IMR-90 (cell line): ENCODE data around the gene NDP. TPM values are rescaled to one million over a fixed set of nuclear protein-coding genes. Genes with fewer than 3 reads are reported as not detected.

ENCODE experiments used
- ATAC-seq: fragments of 200-7000 bp; cut with Tn5 transposase; 2 replicates; pipeline ENCODE4 v1.9.1; 2020; ENCODE audit warnings: low read depth, mild to moderate bottlenecking, moderate library complexity
- BruUV-seq: library from RNA; stranded (reverse); fragments of 400-500 nt; replicated peaks from 2 replicates; lab custom pipeline; 2021; lab: Mats Ljungman, UMichigan
- CTCF ChIA-PET: fragments of 300-600 bp; formaldehyde crosslinking; extraction: SDS; loops from one replicate; lab custom pipeline; 2021; ENCODE audit warnings: antibody characterized with exemption; lab: Yijun Ruan, JAX
- POLR2A ChIA-PET: fragments of 300-600 bp; sonication (Branson Sonifier 250); formaldehyde crosslinking; loops from one replicate; lab custom pipeline; 2022; ENCODE audit warnings: antibody characterized with exemption; ENCODE audit not compliant: unreplicated experiment; lab: Charles Lee
- DNase-seq: peaks from one replicate; pipeline ENCODE4 v3.0.0; 2013
- H2AFZ ChIP-seq: replicated peaks from 2 replicates; pipeline ENCODE3; 2013; ENCODE audit warnings: low read length, mild to moderate bottlenecking; ENCODE audit not compliant: poor library complexity
- H2AK5ac ChIP-seq: 2 replicates; pipeline ENCODE4 v1.6.1; 2013; ENCODE audit warnings: low read depth, low read length, inconsistent platforms
- H2AK9ac ChIP-seq: replicated peaks from 2 replicates; pipeline ENCODE3; 2013; ENCODE audit warnings: mild to moderate bottlenecking, low read depth, low read length, moderate library complexity; ENCODE audit not compliant: poor library complexity
- H2BK120ac ChIP-seq: 2 replicates; pipeline ENCODE4 v1.6.1; 2013; ENCODE audit warnings: low read depth, low read length, inconsistent platforms
- H2BK15ac ChIP-seq: 3 replicates; pipeline ENCODE4 v1.6.1; 2013; ENCODE audit warnings: low read depth, low read length, inconsistent platforms
- H2BK20ac ChIP-seq: 2 replicates; pipeline ENCODE4 v1.6.1; 2013; ENCODE audit warnings: low read depth, mild to moderate bottlenecking, inconsistent platforms, low read length, moderate library complexity
- H2BK5ac ChIP-seq: 2 replicates; pipeline ENCODE4 v1.6.1; 2013; ENCODE audit warnings: mild to moderate bottlenecking, low read depth, low read length, inconsistent platforms; ENCODE audit not compliant: poor library complexity, severe bottlenecking
- H3K14ac ChIP-seq: replicated peaks from 2 replicates; pipeline ENCODE4 v1.6.1; 2013; ENCODE audit warnings: low read depth, low read length, inconsistent platforms
- H3K18ac ChIP-seq: 2 replicates; pipeline ENCODE4 v1.6.1; 2013; ENCODE audit warnings: low read depth, low read length, control low read depth
- H3K23ac ChIP-seq: 2 replicates; pipeline ENCODE4 v1.6.1; 2013; ENCODE audit warnings: low read depth, low read length, inconsistent platforms
- H3K27ac ChIP-seq: 2 replicates; pipeline ENCODE4 v1.5.1; 2013; ENCODE audit warnings: mild to moderate bottlenecking, control low read depth, low read length; ENCODE audit not compliant: insufficient read depth
- H3K27me3 ChIP-seq: 2 replicates; pipeline ENCODE4 v1.6.1; 2013; ENCODE audit warnings: low read length; ENCODE audit not compliant: control insufficient read depth, insufficient read depth
- H3K36me3 ChIP-seq: 2 replicates; pipeline ENCODE4 v1.6.1; 2013; ENCODE audit warnings: low read length, mixed read lengths; ENCODE audit not compliant: control insufficient read depth, insufficient read depth
- H3K4ac ChIP-seq: 2 replicates; pipeline ENCODE4 v1.6.1; 2013; ENCODE audit warnings: low read depth, low read length, inconsistent platforms
- H3K4me1 ChIP-seq: 2 replicates; pipeline ENCODE4 v1.6.1; 2013; ENCODE audit warnings: low read length, mixed read lengths; ENCODE audit not compliant: control insufficient read depth, insufficient read depth
- H3K4me2 ChIP-seq: 2 replicates; pipeline ENCODE4 v1.6.1; 2013; ENCODE audit warnings: low read depth, mild to moderate bottlenecking, control low read depth, low read length, moderate library complexity
- H3K4me3 ChIP-seq: 2 replicates; pipeline ENCODE4 v1.5.1; 2013; ENCODE audit warnings: low read depth, mild to moderate bottlenecking, control low read depth, low read length, moderate library complexity; ENCODE audit not compliant: insufficient read depth
- H3K56ac ChIP-seq: 2 replicates; pipeline ENCODE4 v1.6.1; 2013; ENCODE audit warnings: low read length, inconsistent platforms; ENCODE audit not compliant: insufficient read depth; ENCODE audit errors: extremely low read depth
- H3K79me1 ChIP-seq, 2 experiments: 2 replicates each; pipeline ENCODE4 v1.6.1; 2013; ENCODE audit warnings: low read length in 2 of 2, inconsistent platforms in 1 of 2, low read depth in 1 of 2
- H3K9ac ChIP-seq: 2 replicates; pipeline ENCODE4 v1.6.1; 2013; ENCODE audit warnings: low read depth, low read length, control low read depth
- H3K9me1 ChIP-seq: 2 replicates; pipeline ENCODE4 v1.6.1; 2013; ENCODE audit warnings: low read length, inconsistent platforms; ENCODE audit not compliant: insufficient read depth
- H3K9me3 ChIP-seq: 2 replicates; pipeline ENCODE4 v1.6.1; 2013; ENCODE audit warnings: low read length; ENCODE audit not compliant: control insufficient read depth, insufficient read depth
- H4K20me1 ChIP-seq: 2 replicates; pipeline ENCODE4 v1.6.1; 2013; ENCODE audit warnings: low read length, inconsistent platforms; ENCODE audit not compliant: insufficient read depth
- H4K5ac ChIP-seq: 2 replicates; pipeline ENCODE4 v1.6.1; 2013; ENCODE audit warnings: mild to moderate bottlenecking, low read depth, low read length, control low read depth
- H4K8ac ChIP-seq, 2 experiments: 2 replicates each; pipeline ENCODE4 v1.6.1; 2013; ENCODE audit warnings: low read depth in 2 of 2, low read length in 2 of 2, control low read depth in 1 of 2, inconsistent platforms in 1 of 2
- H4K91ac ChIP-seq: 2 replicates; pipeline ENCODE4 v1.6.1; 2013; ENCODE audit warnings: low read depth, low read length, inconsistent platforms; ENCODE audit not compliant: insufficient read depth
- BHLHE40 ChIP-seq: fragments of 150-350 bp; IDR thresholded peaks from 2 replicates; pipeline ENCODE4 v1.6.1; 2016; ENCODE audit warnings: mild to moderate bottlenecking, low read depth, low read length
- CEBPB ChIP-seq: IDR thresholded peaks from 2 replicates; pipeline ENCODE4 v1.6.1; 2012; ENCODE audit warnings: low read depth, low read length, improper control_type of control experiment
- CHD1 ChIP-seq: IDR thresholded peaks from 2 replicates; pipeline ENCODE4 v1.6.1; 2012; ENCODE audit warnings: low read depth, low read length, improper control_type of control experiment
- MAFK ChIP-seq: IDR thresholded peaks from 2 replicates; pipeline ENCODE4 v1.6.1; 2012; ENCODE audit warnings: low read depth, low read length, improper control_type of control experiment
- MAZ ChIP-seq: IDR thresholded peaks from 2 replicates; pipeline ENCODE4 v1.6.1; 2012; ENCODE audit warnings: low read depth, mild to moderate bottlenecking, low read length, improper control_type of control experiment, moderate library complexity, borderline replicate concordance
- MXI1 ChIP-seq: IDR thresholded peaks from 2 replicates; pipeline ENCODE4 v1.6.1; 2012; ENCODE audit warnings: low read depth, mild to moderate bottlenecking, low read length, moderate library complexity, borderline replicate concordance
- NFE2L2 ChIP-seq: fragments of 150-350 bp; IDR thresholded peaks from 2 replicates; pipeline ENCODE4 v1.6.1; 2016; ENCODE audit warnings: low read depth, mild to moderate bottlenecking, low read length
- POLR2A ChIP-seq: IDR thresholded peaks from 2 replicates; pipeline ENCODE4 v1.6.1; 2012; ENCODE audit warnings: mild to moderate bottlenecking, low read depth, low read length
- RAD21 ChIP-seq: IDR thresholded peaks from 2 replicates; pipeline ENCODE4 v1.6.1; 2012; ENCODE audit warnings: low read length, improper control_type of control experiment
- RCOR1 ChIP-seq: IDR thresholded peaks from 2 replicates; pipeline ENCODE4 v1.6.1; 2012; ENCODE audit warnings: mild to moderate bottlenecking, low read length, improper control_type of control experiment; ENCODE audit not compliant: insufficient replicate concordance
- RFX5 ChIP-seq: IDR thresholded peaks from 2 replicates; pipeline ENCODE4 v1.8.0; 2012; ENCODE audit warnings: low read depth, mild to moderate bottlenecking, low read length, moderate library complexity
- SMC3 ChIP-seq: fragments of 150-350 bp; IDR thresholded peaks from 2 replicates; pipeline ENCODE4 v1.6.1; 2016; ENCODE audit warnings: low read depth, mild to moderate bottlenecking, antibody characterized with exemption, low read length, moderate library complexity
- WGBS, 2 experiments: methylation state at CpG; one replicate each; pipeline versions ENCODE4 v1.1.5 to v1.1.7; 2013; ENCODE audit warnings: missing lambda C conversion rate in 2 of 2; ENCODE audit not compliant: insufficient read length in 1 of 2; ENCODE audit errors: extremely low coverage in 2 of 2; 5-methylcytosine and 5-hydroxymethylcytosine counted together
- dilution Hi-C: fragments of 300-500 bp; cut with HindIII; formaldehyde crosslinking; loops from one replicate; pipeline ENCODE4 v1.14.3; 2018; ENCODE audit warnings: low sequenced_read_pairs; ENCODE audit not compliant: unreplicated experiment
- in situ Hi-C: fragments of 300-500 bp; cut with MboI; formaldehyde crosslinking; loops from 3 replicates; pipeline ENCODE4 v1.14.3; 2019; ENCODE audit warnings: low sequenced_read_pairs, inconsistent platforms, mixed read lengths
- intact Hi-C: fragments of 100-400 bp; cut with micrococcal nuclease; formaldehyde crosslinking; loops from 2 replicates; pipeline ENCODE4 v1.10.0; 2022
- polyA plus RNA-seq, 3 experiments: library from polyadenylated mRNA; depleted of rRNA; stranded (reverse); fragments of >200 nt; gene quantifications; 2 replicates each; pipeline ENCODE4 v1.2.3, GENCODE V29; 2012; ENCODE audit warnings: low replicate concordance in 1 of 3
- total RNA-seq: library from RNA; depleted of rRNA; stranded (reverse); fragments of >200 nt; gene quantifications from 2 replicates; pipeline ENCODE4 v1.2.3, GENCODE V29; 2012
- TF ChIP-seq, protein P1 (sequence below): fragments of 150-350 bp; IDR thresholded peaks from 2 replicates; pipeline ENCODE4 v1.6.1; 2016; ENCODE audit warnings: low read depth, mild to moderate bottlenecking, low read length, moderate library complexity, borderline replicate concordance
- TF ChIP-seq, protein P2 (sequence below): conservative IDR thresholded peaks from 2 replicates; pipeline ENCODE4 v1.5.1; 2012; ENCODE audit warnings: mild to moderate bottlenecking, low read depth, low read length, improper control_type of control experiment
- TF ChIP-seq, protein P3 (sequence below): fragments of 150-350 bp; IDR thresholded peaks from 2 replicates; pipeline ENCODE4 v1.6.1; 2017; ENCODE audit warnings: mild to moderate bottlenecking, antibody characterized with exemption, low read length, low read depth

The NDP gene
- total and polyA plus RNA-seq, 2 of the 4 experiments (the other 2 are of a cell fraction): 0.36 to 0.39 TPM

DNA sequence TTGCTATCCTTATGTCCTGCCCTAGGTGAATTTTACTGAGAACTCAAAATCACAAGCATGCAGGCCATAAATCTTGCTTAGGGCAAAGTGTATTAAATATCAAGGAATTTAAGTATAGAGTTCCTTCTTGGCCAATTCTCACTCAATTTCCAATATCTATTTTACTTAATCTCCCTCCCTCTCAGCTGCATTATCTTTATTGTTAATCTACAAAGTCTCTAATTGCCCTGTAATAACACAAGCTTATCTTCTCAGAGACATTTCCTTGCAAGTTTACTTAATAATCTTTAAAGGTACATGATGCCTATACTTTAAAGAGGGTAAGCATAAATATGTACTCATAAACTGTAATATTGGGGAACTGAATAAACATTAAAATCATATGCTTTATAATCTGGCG, 64.0 kb downstream of the NDP start:
- Histone ChIP-seq H3K36me3 (no peaks in the 10 kb centered on the region), H4K91ac (no peak overlapping the region), H3K4me1 (no peaks in the 10 kb centered on the region), H2AK5ac (no peak overlapping the region), H2BK5ac (no peak overlapping the region), H2BK120ac (no peak overlapping the region), H2BK15ac (no peak overlapping the region), H3K23ac (no peak overlapping the region), H3K9ac (no peak overlapping the region), H3K27ac (no peak overlapping the region), H3K4me3 (no peak overlapping the region), H3K4ac (no peak overlapping the region), H3K27me3 (no peaks in the 10 kb centered on the region; the same call in none of the 2 replicates), H4K8ac (no peak overlapping the region), H3K9me1 (no peaks in the 10 kb centered on the region; the same call in 1 of the 2 replicates), H3K9me3 (no peaks in the 10 kb centered on the region), H4K20me1 (no peaks in the 10 kb centered on the region), H3K4me2 (no peak overlapping the region), H2AK9ac (no peak overlapping the region), H3K56ac (no peak overlapping the region), H2AFZ (no peak overlapping the region), H3K18ac (no peak overlapping the region), H3K14ac (no peak overlapping the region), H3K79me1 (no peaks in the 10 kb centered on the region), H2BK20ac (no peak overlapping the region), H4K5ac (no peak overlapping the region)
- no TSS peak for BruUV-seq
- no peak for ATAC-seq
- DNase-seq: no peak
- POLR2A ChIA-PET: no interaction called here
- TF ChIP-seq POLR2A (no peak), BHLHE40 (no peak), MAZ (no peak), RAD21 (no peak), RCOR1 (no peak), NFE2L2 (no peak), MXI1 (no peak), CEBPB (no peak), SMC3 (no peak), RFX5 (no peak), MAFK (no peak), CHD1 (no peak)
- TF ChIP-seq, protein P1, sequence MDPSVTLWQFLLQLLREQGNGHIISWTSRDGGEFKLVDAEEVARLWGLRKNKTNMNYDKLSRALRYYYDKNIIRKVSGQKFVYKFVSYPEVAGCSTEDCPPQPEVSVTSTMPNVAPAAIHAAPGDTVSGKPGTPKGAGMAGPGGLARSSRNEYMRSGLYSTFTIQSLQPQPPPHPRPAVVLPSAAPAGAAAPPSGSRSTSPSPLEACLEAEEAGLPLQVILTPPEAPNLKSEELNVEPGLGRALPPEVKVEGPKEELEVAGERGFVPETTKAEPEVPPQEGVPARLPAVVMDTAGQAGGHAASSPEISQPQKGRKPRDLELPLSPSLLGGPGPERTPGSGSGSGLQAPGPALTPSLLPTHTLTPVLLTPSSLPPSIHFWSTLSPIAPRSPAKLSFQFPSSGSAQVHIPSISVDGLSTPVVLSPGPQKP: no peak
- TF ChIP-seq, protein P2, sequence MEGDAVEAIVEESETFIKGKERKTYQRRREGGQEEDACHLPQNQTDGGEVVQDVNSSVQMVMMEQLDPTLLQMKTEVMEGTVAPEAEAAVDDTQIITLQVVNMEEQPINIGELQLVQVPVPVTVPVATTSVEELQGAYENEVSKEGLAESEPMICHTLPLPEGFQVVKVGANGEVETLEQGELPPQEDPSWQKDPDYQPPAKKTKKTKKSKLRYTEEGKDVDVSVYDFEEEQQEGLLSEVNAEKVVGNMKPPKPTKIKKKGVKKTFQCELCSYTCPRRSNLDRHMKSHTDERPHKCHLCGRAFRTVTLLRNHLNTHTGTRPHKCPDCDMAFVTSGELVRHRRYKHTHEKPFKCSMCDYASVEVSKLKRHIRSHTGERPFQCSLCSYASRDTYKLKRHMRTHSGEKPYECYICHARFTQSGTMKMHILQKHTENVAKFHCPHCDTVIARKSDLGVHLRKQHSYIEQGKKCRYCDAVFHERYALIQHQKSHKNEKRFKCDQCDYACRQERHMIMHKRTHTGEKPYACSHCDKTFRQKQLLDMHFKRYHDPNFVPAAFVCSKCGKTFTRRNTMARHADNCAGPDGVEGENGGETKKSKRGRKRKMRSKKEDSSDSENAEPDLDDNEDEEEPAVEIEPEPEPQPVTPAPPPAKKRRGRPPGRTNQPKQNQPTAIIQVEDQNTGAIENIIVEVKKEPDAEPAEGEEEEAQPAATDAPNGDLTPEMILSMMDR: no peak
- TF ChIP-seq, protein P3, sequence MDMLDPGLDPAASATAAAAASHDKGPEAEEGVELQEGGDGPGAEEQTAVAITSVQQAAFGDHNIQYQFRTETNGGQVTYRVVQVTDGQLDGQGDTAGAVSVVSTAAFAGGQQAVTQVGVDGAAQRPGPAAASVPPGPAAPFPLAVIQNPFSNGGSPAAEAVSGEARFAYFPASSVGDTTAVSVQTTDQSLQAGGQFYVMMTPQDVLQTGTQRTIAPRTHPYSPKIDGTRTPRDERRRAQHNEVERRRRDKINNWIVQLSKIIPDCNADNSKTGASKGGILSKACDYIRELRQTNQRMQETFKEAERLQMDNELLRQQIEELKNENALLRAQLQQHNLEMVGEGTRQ: no peak
- CTCF ChIA-PET: no interaction called here
- dilution Hi-C loops: no loop called here
- WGBS, 2 experiments: no CpG with 5 or more reads among the region's 1 CpG
- intact Hi-C loops: no loop called here
- in situ Hi-C loops: no loop called here
